A673 (cell line): ENCODE results near the gene ERVK3-1.

Experiments used
- CTCF ChIP-seq: fragments of 300-800, 200-600 bp; sonication (generic); conservative IDR thresholded peaks from 2 replicates; pipeline ENCODE4 v1.5.1; 2017; ENCODE audit warnings: low read depth, mild to moderate bottlenecking, antibody characterized with exemption, low read length, moderate library complexity, mixed read lengths
- EZH2 ChIP-seq: fragments of 200-600 bp; sonication (generic); IDR thresholded peaks from 2 replicates; pipeline ENCODE4 v1.6.1; 2017; ENCODE audit warnings: borderline replicate concordance, low read depth, mild to moderate bottlenecking, mixed read lengths, antibody characterized with exemption, low read length; ENCODE audit not compliant: poor library complexity, severe bottlenecking

GRCh38 chr19:58279042-58279924 is 25.9 kb upstream of the ERVK3-1 start:
- TF ChIP-seq CTCF = no peak
- TF ChIP-seq EZH2 = no peak
